ENCODE data around the gene GTF2F2.
"Not testable (repeated sequence)": the region's sequence is repeated elsewhere in the genome, so short reads cannot be mapped to it uniquely, and the experiment has no call there.

Gene GTF2F2

GRCh38 chr13:45215392-45216077 is 95.2 kb downstream of the GTF2F2 start:
- no peak for DNase-seq (ENCODE audit: low spot score)

GRCh38 chr13:45216193-45216592 is 95.9 kb downstream of the GTF2F2 start:
- DNase-seq (ENCODE audit: low spot score): no peak

- no peak for DNase-seq (ENCODE audit: low spot score)
Measured at GRCh38 chr13:45218689-45219088, 98.4 kb downstream of the GTF2F2 start.

GRCh38 chr13:45219123-45219891 is 99.0 kb downstream of the GTF2F2 start:
- no peak for DNase-seq (ENCODE audit: low spot score)

GRCh38 chr13:45219938-45220375 is 99.6 kb downstream of the GTF2F2 start:
- DNase-seq (ENCODE audit: low spot score): no peak

- DNase-seq (ENCODE audit: low spot score): no peak
Measured at GRCh38 chr13:45220403-45220802, 100.1 kb downstream of the GTF2F2 start.

- DNase-seq (ENCODE audit: low spot score): no peak
Measured at GRCh38 chr13:45222516-45222915, 102.2 kb downstream of the GTF2F2 start.

- no peak for DNase-seq (ENCODE audit: low spot score)
Measured at GRCh38 chr13:45222919-45223318, 102.6 kb downstream of the GTF2F2 start.

GRCh38 chr13:45224176-45224575 is 103.9 kb downstream of the GTF2F2 start:
- no peak for DNase-seq (ENCODE audit: low spot score)

- DNase-seq (ENCODE audit: low spot score): no peak
Measured at GRCh38 chr13:45225370-45225769, 105.1 kb downstream of the GTF2F2 start.

- DNase-seq (ENCODE audit: low spot score): no peak
Measured at GRCh38 chr13:45226024-45226423, 105.7 kb downstream of the GTF2F2 start.

- DNase-seq (ENCODE audit: low spot score): no peak
Measured at GRCh38 chr13:45228002-45228401, 107.7 kb downstream of the GTF2F2 start.

GRCh38 chr13:45229172-45229571 is 108.9 kb downstream of the GTF2F2 start:
- DNase-seq (ENCODE audit: low spot score): no peak

- no peak for DNase-seq (ENCODE audit: low spot score)
Measured at GRCh38 chr13:45231305-45231704, 111.0 kb downstream of the GTF2F2 start.

- no peak for DNase-seq (ENCODE audit: low spot score)
Measured at GRCh38 chr13:45231722-45232121, 111.4 kb downstream of the GTF2F2 start.

GRCh38 chr13:45232591-45232990 is 112.3 kb downstream of the GTF2F2 start:
- no peak for DNase-seq (ENCODE audit: low spot score)

GRCh38 chr13:45238945-45239795 is 118.9 kb downstream of the GTF2F2 start:
- DNase-seq (ENCODE audit: low spot score): no peak

GRCh38 chr13:45240143-45240542 is 119.8 kb downstream of the GTF2F2 start:
- no peak for DNase-seq (ENCODE audit: low spot score)

GRCh38 chr13:45242070-45242469 is 121.8 kb downstream of the GTF2F2 start:
- DNase-seq (ENCODE audit: low spot score): no peak

GRCh38 chr13:45242524-45242923 is 122.2 kb downstream of the GTF2F2 start:
- DNase-seq (ENCODE audit: low spot score): no peak

GRCh38 chr13:45243077-45243476 is 122.8 kb downstream of the GTF2F2 start:
- no peak for DNase-seq (ENCODE audit: low spot score)

GRCh38 chr13:45244736-45245135 is 124.4 kb downstream of the GTF2F2 start:
- not testable (repeated sequence) for DNase-seq (ENCODE audit: low spot score)

- no peak for DNase-seq (ENCODE audit: low spot score)
Measured at GRCh38 chr13:45249662-45250061, 129.4 kb downstream of the GTF2F2 start.
